ENCODE data around the gene AFAP1L2. TPM values are rescaled to one million over a fixed set of nuclear protein-coding genes. Genes with fewer than 3 reads are reported as not detected.

The AFAP1L2 gene
- total RNA-seq, 1 donor from 2014 or later, result 0.98 TPM

DNA sequence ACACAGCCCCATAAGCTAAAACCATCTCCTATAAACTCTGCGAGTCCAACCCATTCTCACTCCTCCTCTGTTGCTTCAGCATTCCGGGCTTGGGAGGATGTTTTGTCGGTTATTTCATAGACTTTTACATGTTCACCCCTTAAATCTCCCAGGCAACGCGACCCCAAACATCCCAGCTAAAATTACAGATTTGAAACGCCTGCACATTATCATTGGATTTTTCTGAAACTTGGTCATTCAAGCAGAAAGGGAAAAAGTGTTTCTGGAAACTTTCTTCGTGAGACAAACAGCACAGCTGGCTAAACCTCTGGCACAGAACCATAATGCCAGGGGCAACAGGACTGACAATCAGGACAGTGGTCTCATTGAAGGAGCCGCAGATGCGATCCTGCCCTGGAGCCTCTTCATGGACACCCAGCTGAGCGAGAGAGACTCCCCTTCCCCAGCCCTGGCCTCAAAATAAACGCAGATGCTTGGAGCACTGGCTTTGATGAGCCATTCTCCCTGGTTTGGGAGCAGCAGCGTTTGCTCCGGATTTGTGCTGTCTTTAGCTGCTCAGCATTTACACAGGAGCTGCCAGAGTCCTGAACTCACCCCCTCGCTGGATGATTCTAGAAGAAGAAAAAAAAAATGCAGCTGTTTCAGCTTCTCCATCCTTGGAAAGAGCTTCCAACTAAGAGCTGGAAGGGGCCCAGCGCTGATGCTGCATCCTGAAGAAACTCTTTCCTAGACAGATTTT, 30.1 kb downstream of the AFAP1L2 start:
- Mint-ChIP-seq H3K4me1 (ENCODE audit: low read depth) (peaks cover 7% of the 10 kb centered on the region), H3K4me3 (ENCODE audit: low read depth) (no peak overlapping the region), H3K27ac (no peak overlapping the region), H3K36me3 (ENCODE audit: insufficient read depth) (no peaks in the 10 kb centered on the region), H3K9me3 (ENCODE audit: low read depth) (no peaks in the 10 kb centered on the region), H3K27me3 (peaks cover 17% of the 10 kb centered on the region)
- DNase-seq (ENCODE audit: low spot score, unreplicated experiment), result no peak
- TF ChIP-seq, protein P1, sequence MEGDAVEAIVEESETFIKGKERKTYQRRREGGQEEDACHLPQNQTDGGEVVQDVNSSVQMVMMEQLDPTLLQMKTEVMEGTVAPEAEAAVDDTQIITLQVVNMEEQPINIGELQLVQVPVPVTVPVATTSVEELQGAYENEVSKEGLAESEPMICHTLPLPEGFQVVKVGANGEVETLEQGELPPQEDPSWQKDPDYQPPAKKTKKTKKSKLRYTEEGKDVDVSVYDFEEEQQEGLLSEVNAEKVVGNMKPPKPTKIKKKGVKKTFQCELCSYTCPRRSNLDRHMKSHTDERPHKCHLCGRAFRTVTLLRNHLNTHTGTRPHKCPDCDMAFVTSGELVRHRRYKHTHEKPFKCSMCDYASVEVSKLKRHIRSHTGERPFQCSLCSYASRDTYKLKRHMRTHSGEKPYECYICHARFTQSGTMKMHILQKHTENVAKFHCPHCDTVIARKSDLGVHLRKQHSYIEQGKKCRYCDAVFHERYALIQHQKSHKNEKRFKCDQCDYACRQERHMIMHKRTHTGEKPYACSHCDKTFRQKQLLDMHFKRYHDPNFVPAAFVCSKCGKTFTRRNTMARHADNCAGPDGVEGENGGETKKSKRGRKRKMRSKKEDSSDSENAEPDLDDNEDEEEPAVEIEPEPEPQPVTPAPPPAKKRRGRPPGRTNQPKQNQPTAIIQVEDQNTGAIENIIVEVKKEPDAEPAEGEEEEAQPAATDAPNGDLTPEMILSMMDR (IDR thresholded peaks at IDR 0.05; ENCODE audit: unreplicated experiment), result no peak

DNA sequence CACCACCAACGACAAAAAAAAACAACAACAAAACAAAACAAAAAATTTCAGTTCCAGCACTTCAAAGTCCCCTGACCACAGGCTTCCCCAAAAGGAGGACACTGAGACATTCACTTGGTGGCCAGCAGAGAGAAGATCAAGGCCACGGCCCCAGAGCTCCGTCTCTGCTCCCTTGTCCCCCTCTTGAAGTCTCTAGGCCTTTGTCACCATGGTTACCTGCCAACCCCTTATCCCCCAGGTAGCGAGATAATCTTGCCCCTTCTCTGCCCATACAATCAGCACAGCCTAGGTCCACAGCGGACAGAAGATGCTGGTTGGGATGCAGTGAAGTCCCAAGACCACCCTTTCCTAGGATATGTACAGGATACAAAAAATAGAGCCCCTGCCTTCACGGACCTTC, 30.7 kb downstream of the AFAP1L2 start:
- Mint-ChIP-seq H3K36me3 (ENCODE audit: insufficient read depth) (no peaks in the 10 kb centered on the region), H3K27ac (no peak overlapping the region), H3K27me3 (peaks cover 17% of the 10 kb centered on the region), H3K4me3 (ENCODE audit: low read depth) (no peak overlapping the region), H3K4me1 (ENCODE audit: low read depth) (peaks cover 7% of the 10 kb centered on the region), H3K9me3 (ENCODE audit: low read depth) (no peaks in the 10 kb centered on the region)
- TF ChIP-seq, protein P1 (IDR thresholded peaks at IDR 0.05; ENCODE audit: unreplicated experiment), result no peak
- DNase-seq (ENCODE audit: low spot score, unreplicated experiment), result no peak

DNA sequence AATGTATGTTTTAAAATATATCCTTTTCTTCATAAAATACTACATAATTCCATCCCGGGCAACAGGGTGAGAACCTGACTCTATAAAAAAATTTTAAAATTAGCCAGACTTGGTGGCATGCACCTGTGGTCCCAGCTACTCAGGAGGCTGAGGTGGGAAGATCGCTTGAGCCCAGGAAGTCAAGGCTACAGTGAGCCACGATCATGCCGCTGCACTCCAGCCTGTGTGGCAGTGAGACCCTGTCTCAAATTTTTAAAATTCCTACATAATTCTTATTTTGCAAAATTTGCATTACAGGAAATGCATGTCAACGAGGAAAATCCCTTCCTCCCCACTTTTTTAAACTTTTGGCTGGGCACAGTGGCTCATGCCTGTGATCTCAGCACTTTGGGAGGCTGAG, 31.3 kb downstream of the AFAP1L2 start:
- peaks cover 9% of the 10 kb centered on the region for H3K4me1 Mint-ChIP-seq (ENCODE audit: low read depth)
- TF ChIP-seq, protein P1 (IDR thresholded peaks at IDR 0.05; ENCODE audit: unreplicated experiment), result no peak
- H3K36me3 Mint-ChIP-seq (ENCODE audit: insufficient read depth), result no peaks in the 10 kb centered on the region
- no peak overlapping the region for H3K27ac Mint-ChIP-seq
- H3K27me3 Mint-ChIP-seq, result peaks cover 17% of the 10 kb centered on the region
- H3K9me3 Mint-ChIP-seq (ENCODE audit: low read depth), result no peaks in the 10 kb centered on the region
- no peak for DNase-seq (ENCODE audit: low spot score, unreplicated experiment)
- no peak overlapping the region for H3K4me3 Mint-ChIP-seq (ENCODE audit: low read depth)

DNA sequence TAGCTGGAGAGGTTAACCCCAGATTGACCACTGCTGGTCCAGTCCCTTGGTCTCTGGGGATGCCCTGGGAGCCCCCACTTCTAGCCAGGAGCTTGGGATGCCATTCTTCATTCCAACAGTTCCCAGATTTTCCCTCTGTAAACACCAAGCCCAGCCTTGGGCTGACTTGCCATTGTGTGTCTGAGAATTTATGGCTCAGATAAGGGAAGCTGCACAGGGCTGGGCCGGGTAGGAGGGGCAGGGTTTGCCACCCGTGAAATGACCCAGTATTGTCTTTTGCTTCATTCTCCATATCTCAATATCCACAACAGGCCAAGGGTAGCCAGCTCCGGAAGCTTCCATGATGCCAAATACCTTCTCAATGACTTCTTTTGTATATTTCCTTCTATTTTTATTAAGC, 32.1 kb downstream of the AFAP1L2 start:
- H3K4me1 Mint-ChIP-seq (ENCODE audit: low read depth), result peaks cover 18% of the 10 kb centered on the region
- no peaks in the 10 kb centered on the region for H3K9me3 Mint-ChIP-seq (ENCODE audit: low read depth)
- no peak overlapping the region for H3K4me3 Mint-ChIP-seq (ENCODE audit: low read depth)
- no peak overlapping the region for H3K27ac Mint-ChIP-seq
- no peaks in the 10 kb centered on the region for H3K36me3 Mint-ChIP-seq (ENCODE audit: insufficient read depth)
- no peak for DNase-seq (ENCODE audit: low spot score, unreplicated experiment)
- peaks cover 16% of the 10 kb centered on the region for H3K27me3 Mint-ChIP-seq
- TF ChIP-seq, protein P1 (IDR thresholded peaks at IDR 0.05; ENCODE audit: unreplicated experiment), result no peak

DNA sequence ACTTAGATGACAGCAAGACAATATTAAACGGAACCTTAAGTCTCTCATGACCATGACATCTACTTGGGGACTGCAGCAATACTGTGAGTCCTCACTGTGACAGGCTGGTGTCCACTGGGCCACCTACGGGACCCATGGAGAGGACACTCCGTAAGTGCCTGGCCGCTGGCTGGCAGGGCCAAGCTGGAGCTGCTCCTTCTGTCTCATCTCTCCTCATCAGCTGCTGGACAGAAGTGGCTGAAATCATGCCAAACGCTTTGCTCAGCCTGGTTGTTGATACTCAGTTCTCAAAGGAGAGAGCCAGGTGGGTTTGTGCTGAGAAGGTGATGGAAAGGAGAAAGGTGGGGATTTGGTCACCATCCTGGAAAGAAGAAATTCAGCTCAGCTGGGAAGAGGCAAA, 33.3 kb downstream of the AFAP1L2 start:
- peaks cover 28% of the 10 kb centered on the region for H3K4me1 Mint-ChIP-seq (ENCODE audit: low read depth)

More for the DNA sequence above, 33.3 kb downstream of the AFAP1L2 start:
- Mint-ChIP-seq H3K4me3 (ENCODE audit: low read depth) (no peak overlapping the region), H3K36me3 (ENCODE audit: insufficient read depth) (no peaks in the 10 kb centered on the region), H3K27ac (no peak overlapping the region), H3K9me3 (ENCODE audit: low read depth) (no peaks in the 10 kb centered on the region), H3K27me3 (peaks cover 4% of the 10 kb centered on the region)
- no peak for DNase-seq (ENCODE audit: low spot score, unreplicated experiment)
- TF ChIP-seq, protein P1 (IDR thresholded peaks at IDR 0.05; ENCODE audit: unreplicated experiment), result no peak

All from progenitor cell of endocrine pancreas (in vitro differentiated cells).